Endothelial cell of umbilical vein (primary cell): ENCODE measurements around the gene NMRK2. TPM values are rescaled to one million over a fixed set of nuclear protein-coding genes. Genes with fewer than 3 reads are reported as not detected.
"Not testable (repeated sequence)": the region's sequence is repeated elsewhere in the genome, so short reads cannot be mapped to it uniquely, and the experiment has no call there.

ENCODE experiments used
- BruUV-seq: library from RNA; stranded (reverse); fragments of 400-500 nt; replicated peaks from 2 replicates; lab custom pipeline; 2021; lab: Mats Ljungman, UMichigan
- CTCF ChIA-PET: fragments of 300-600, 350-600 bp; sonication (Branson Sonifier 250); formaldehyde crosslinking; loops from one replicate; lab custom pipeline; 2021; ENCODE audit warnings: antibody characterized with exemption, inconsistent platforms; lab: Charles Lee
- POLR2A ChIA-PET: fragments of 300-600, 350-600 bp; sonication (Branson Sonifier 250); formaldehyde crosslinking; loops from one replicate; lab custom pipeline; 2021; ENCODE audit warnings: antibody characterized with exemption, inconsistent platforms; lab: Charles Lee
- DNase-seq: peaks from one replicate; pipeline ENCODE4 v3.0.0-alpha.2; 2011; ENCODE audit warnings: low read depth, low spot score
- FAIRE-seq: peaks from 2 replicates; lab custom pipeline; 2011; peaks lifted over from hg19 to GRCh38; lab: Jason Lieb, UNC
- H2AFZ ChIP-seq: 2 replicates; pipeline ENCODE4 v1.6.0; 2012; ENCODE audit warnings: low read depth, low read length, control low read depth, inconsistent platforms
- H3K27ac ChIP-seq: 2 replicates; pipeline ENCODE4 v1.5.1; 2011; ENCODE audit warnings: low read depth, mild to moderate bottlenecking, control low read depth, low read length, moderate library complexity; ENCODE audit not compliant: insufficient read depth
- H3K27me3 ChIP-seq, 2 experiments: 2 replicates each; pipeline versions ENCODE4 v1.6.0 to v1.6.1; 2011; ENCODE audit warnings: low read length in 2 of 2, mixed read lengths in 1 of 2; ENCODE audit not compliant: control insufficient read depth in 2 of 2, insufficient read depth in 2 of 2
- H3K36me3 ChIP-seq, 2 experiments: 2 replicates in 1 of 2; 3 replicates in 1 of 2; pipeline ENCODE4 v1.5.1; 2011; ENCODE audit warnings: low read length in 2 of 2, mild to moderate bottlenecking in 1 of 2, moderate library complexity in 1 of 2; ENCODE audit not compliant: control insufficient read depth in 2 of 2, insufficient read depth in 2 of 2; ENCODE audit errors: extremely low read depth in 1 of 2
- H3K4me1 ChIP-seq: 3 replicates; pipeline ENCODE4 v1.5.1; 2011; ENCODE audit warnings: mild to moderate bottlenecking, low read length; ENCODE audit not compliant: control insufficient read depth, insufficient read depth; ENCODE audit errors: extremely low read depth
- H3K4me2 ChIP-seq: 2 replicates; pipeline ENCODE4 v1.6.1; 2011; ENCODE audit warnings: low read length, control low read depth, mixed read lengths; ENCODE audit not compliant: insufficient read depth
- H3K4me3 ChIP-seq, 3 experiments: fragments of 200-600 bp in 1 of 3; sonication (generic), shearing (Covaris generic) in 1 of 3; replicated peaks in 1 of 3; 2 replicates each; pipeline ENCODE4 v1.5.1; 2011 to 2016; ENCODE audit warnings: control low read depth in 3 of 3, low read length in 3 of 3, mild to moderate bottlenecking in 2 of 3, inconsistent platforms in 1 of 3, low read depth in 1 of 3, moderate library complexity in 1 of 3; ENCODE audit not compliant: insufficient read depth in 1 of 3
- H3K79me2 ChIP-seq: 2 replicates; pipeline ENCODE4 v1.6.0; 2012; ENCODE audit warnings: low read length, inconsistent platforms; ENCODE audit not compliant: control insufficient read depth, insufficient read depth
- H3K9ac ChIP-seq: replicated peaks from 2 replicates; pipeline ENCODE3; 2011; ENCODE audit warnings: low read length, control low read depth; ENCODE audit not compliant: insufficient read depth; ENCODE audit errors: extremely low read depth
- H3K9me1 ChIP-seq: replicated peaks from 3 replicates; pipeline ENCODE4 v1.6.0; 2011; ENCODE audit warnings: mild to moderate bottlenecking, low read length; ENCODE audit not compliant: control insufficient read depth, insufficient read depth; ENCODE audit errors: extremely low read depth
- H3K9me3 ChIP-seq: replicated peaks from 2 replicates; pipeline ENCODE4 v1.5.1; 2012; ENCODE audit warnings: low read length, inconsistent platforms; ENCODE audit not compliant: control insufficient read depth, insufficient read depth
- H4K20me1 ChIP-seq: replicated peaks from 2 replicates; pipeline ENCODE3; 2011; ENCODE audit warnings: mild to moderate bottlenecking, low read length; ENCODE audit not compliant: control insufficient read depth, insufficient read depth; ENCODE audit errors: extremely low read depth
- EZH2 ChIP-seq: IDR thresholded peaks from 2 replicates; pipeline ENCODE4 v1.6.1; 2012; ENCODE audit warnings: borderline replicate concordance, low read depth, mild to moderate bottlenecking, moderate library complexity, low read length, inconsistent platforms; ENCODE audit not compliant: severe bottlenecking
- FOS ChIP-seq: IDR thresholded peaks from 2 replicates; pipeline ENCODE4 v1.6.1; 2011; ENCODE audit warnings: mild to moderate bottlenecking, low read length, moderate library complexity, borderline replicate concordance; ENCODE audit not compliant: insufficient read depth
- GATA2 ChIP-seq: IDR thresholded peaks from 2 replicates; pipeline ENCODE4 v1.7.0; 2011; ENCODE audit warnings: low read depth, mild to moderate bottlenecking, moderate library complexity, mixed read lengths, low read length; ENCODE audit not compliant: insufficient read length, insufficient read depth
- JUN ChIP-seq: IDR thresholded peaks from 2 replicates; pipeline ENCODE4 v1.6.1; 2011; ENCODE audit warnings: borderline replicate concordance, low read depth; ENCODE audit not compliant: insufficient read length, insufficient read depth
- MAX ChIP-seq: IDR thresholded peaks from 2 replicates; pipeline ENCODE4 v1.6.1; 2011; ENCODE audit not compliant: insufficient read depth, insufficient read length
- MYC ChIP-seq: IDR thresholded peaks from one replicate; pipeline ENCODE4 v1.6.1; 2011; ENCODE audit warnings: mild to moderate bottlenecking, low read depth, low read length
- POLR2A ChIP-seq: IDR thresholded peaks from 2 replicates; pipeline ENCODE4 v1.6.1; 2012; ENCODE audit warnings: low read depth, mild to moderate bottlenecking, control low read depth, low read length
- POLR2AphosphoS5 ChIP-seq: IDR thresholded peaks from 2 replicates; pipeline ENCODE4 v1.6.1; 2012; ENCODE audit warnings: low read depth, mild to moderate bottlenecking, control low read depth, low read length, moderate library complexity; ENCODE audit not compliant: insufficient read depth
- dilution Hi-C: fragments of 300-500 bp; cut with MboI; formaldehyde crosslinking; loops from one replicate; pipeline ENCODE4 v1.15.0; 2019; ENCODE audit warnings: low sequenced_read_pairs; ENCODE audit not compliant: extremely low pct_ligation_motif_present
- intact Hi-C: fragments of 100-400 bp; cut with micrococcal nuclease; formaldehyde crosslinking; loops from one replicate; pipeline ENCODE4 v1.10.0; 2022
- polyA plus RNA-seq, 4 experiments: library from polyadenylated mRNA; depleted of rRNA in 3 of 4; stranded (reverse) in 3 of 4; unstranded in 1 of 4; fragments of >200 nt; gene quantifications; 2 replicates each; pipeline versions ENCODE4 v1.2.1 to v1.2.3, GENCODE V29; 2011 to 2012; ENCODE audit warnings: missing spikeins in 1 of 4
- total RNA-seq: library from RNA; stranded (reverse); gene quantifications from 2 replicates; pipeline ENCODE4 v1.2.3, GENCODE V29; 2021

The NMRK2 gene
- total and polyA plus RNA-seq, 2 donors (not counting 3 experiments of a cell fraction or from before 2014, with no cell fraction given), result not detected

GRCh38 chr19:3966051-3967017 is 33.5 kb downstream of the NMRK2 start:
- Histone ChIP-seq H3K27ac (no peak overlapping the region), H3K4me3 (no peak overlapping the region), H3K27me3 (no peaks in the 10 kb centered on the region), H3K36me3 (peaks cover 16 to 43% of the 10 kb centered on the region in 2 experiments), H3K4me2 (no peak overlapping the region), H2AFZ (no peak overlapping the region), H3K9me1 (no peaks in the 10 kb centered on the region), H3K4me1 (peaks cover 23% of the 10 kb centered on the region), H3K9me3 (no peaks in the 10 kb centered on the region), H3K79me2 (peaks cover 48% of the 10 kb centered on the region), H3K9ac (no peak overlapping the region), H4K20me1 (no peaks in the 10 kb centered on the region)
- no TSS peak for BruUV-seq
- TF ChIP-seq POLR2A (no peak), EZH2 (no peak), MYC (no peak), MAX (no peak), POLR2AphosphoS5 (no peak), FOS (no peak), JUN (no peak), GATA2 (no peak)
- FAIRE-seq (no peak), DNase-seq (no peak)
- CTCF ChIA-PET, result no interaction called here
- intact Hi-C loops, result loop anchor here (5.0 kb wide), 1 partner anchor 101 kb away; the partner anchor contains the start of gene ZBTB7A
- POLR2A ChIA-PET, result no interaction called here
- dilution Hi-C loops, result no loop called here

- Histone ChIP-seq H3K4me1 (peaks cover 23% of the 10 kb centered on the region), H3K4me2 (peak overlapping the region; percentile 64), H3K27ac (peak overlapping the region; percentile 84), H3K9ac (peak overlapping the region; percentile 71), H3K36me3 (peaks cover 13 to 36% of the 10 kb centered on the region in 2 experiments), H3K79me2 (peaks cover 48% of the 10 kb centered on the region)
- BruUV-seq, H3K9me3 ChIP-seq, H3K4me3 ChIP-seq, DNase-seq, H4K20me1 ChIP-seq, H3K9me1 ChIP-seq, H2AFZ ChIP-seq, dilution Hi-C loops, FAIRE-seq, H3K27me3 ChIP-seq: not testable (repeated sequence)
- ChIA-PET POLR2A (interaction anchor here (1.0 to 4.9 kb wide), 3 partner anchors 11 to 20 kb away, joined by 11 to 82 read pairs (median 29); partner anchors contain the start of gene EEF2), CTCF (interaction anchor here (1.4 to 2.2 kb wide), 4 partner anchors 9 to 115 kb away, joined by 3 to 34 read pairs (median 5); partner anchors contain the start of gene EEF2)
- intact Hi-C loops, result loop anchor here (2.0 to 5.0 kb wide), 2 partner anchors 99 to 205 kb away; partner anchors contain the start of genes MRPL54 and ZBTB7A
Observed at GRCh38 chr19:3967983-3968382, 35.1 kb downstream of the NMRK2 start.
